Colonic mucosa (tissue), 4 donors: Measurements from ENCODE around the gene IGSF11. TPM values are rescaled to one million over a fixed set of nuclear protein-coding genes. Genes with fewer than 3 reads are reported as not detected.

ENCODE experiments used
- DNase-seq: peaks from one replicate; pipeline ENCODE4 v3.0.0-alpha.2; 2020
- H3K27ac ChIP-seq: fragments of 200-600 bp; one replicate; pipeline ENCODE4 v1.8.0; 2021
- H3K27me3 ChIP-seq: fragments of 200-600 bp; one replicate; pipeline ENCODE4 v1.8.0; 2021
- H3K36me3 ChIP-seq: fragments of 200-600 bp; one replicate; pipeline ENCODE4 v1.8.0; 2021
- H3K4me1 ChIP-seq: fragments of 200-600 bp; one replicate; pipeline ENCODE4 v1.8.0; 2021; ENCODE audit warnings: mild to moderate bottlenecking
- H3K4me3 ChIP-seq: fragments of 200-600 bp; one replicate; pipeline ENCODE4 v1.8.0; 2021
- H3K9ac ChIP-seq, 2 donors: one replicate each; pipeline ENCODE4 v1.7.0; 2013; ENCODE audit warnings: control low read depth in 2 of 2, low read depth in 2 of 2, low read length in 2 of 2
- H3K9me3 ChIP-seq: fragments of 200-600 bp; one replicate; pipeline ENCODE4 v1.8.0; 2021
- CTCF ChIP-seq: fragments of 200-600 bp; IDR thresholded peaks from one replicate; pipeline ENCODE4 v1.8.0; 2022; ENCODE audit warnings: antibody characterized with exemption, mild to moderate bottlenecking
- intact Hi-C: fragments of 100-400 bp; cut with DNase I; formaldehyde crosslinking; loops from one replicate; pipeline ENCODE4 v1.14.1; 2022
- total RNA-seq, 2 donors: library from RNA; stranded (reverse); fragmentation: NEBNext Ultra II Directional in 1 of 2; extraction: Animal tissue kit (Norgen Biotek cat#: 25700) in 1 of 2; gene quantifications; one replicate each; pipeline ENCODE4 v1.2.1, GENCODE V29; 2021
- donor health status: healthy.
- donor health status: DM: no; HTN: no; CAD: no.
- donor health status: DM: no; HTN: no; CAD: no.

IGSF11 gene
- total RNA-seq, 2 donors from 2014 or later = 0.22 to 0.50 TPM

DNA sequence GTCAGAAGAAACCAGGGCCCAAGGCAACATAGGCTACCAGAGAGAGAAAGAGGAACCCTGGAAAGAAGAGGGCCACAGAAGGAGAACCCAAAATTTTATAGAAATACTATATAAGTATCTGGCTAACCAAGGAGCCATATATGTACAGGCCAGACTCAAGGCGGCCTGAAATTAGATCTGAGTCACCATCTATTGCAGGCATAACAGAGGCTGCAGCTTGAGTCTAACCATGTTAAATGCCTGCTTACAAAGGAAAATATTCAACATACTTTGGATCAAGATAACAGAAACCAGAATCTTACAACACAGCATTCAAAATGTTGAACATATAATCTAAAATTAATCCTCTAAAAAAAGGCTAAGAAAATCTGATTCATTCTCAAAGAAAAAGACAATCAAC is 23.1 kb downstream of the IGSF11 start:
- Histone ChIP-seq H3K27me3 (no peaks in the 10 kb centered on the region), H3K4me3 (no peak overlapping the region), H3K27ac (no peak overlapping the region), H3K9ac (no peak overlapping the region), H3K4me1 (no peaks in the 10 kb centered on the region), H3K36me3 (no peaks in the 10 kb centered on the region), H3K9me3 (no peaks in the 10 kb centered on the region)
- intact Hi-C loops = no loop called here
- no peak for TF ChIP-seq CTCF
- DNase-seq = no peak

- TF ChIP-seq CTCF = no peak
- H3K36me3 ChIP-seq = no peaks in the 10 kb centered on the region
- no peak overlapping the region for H3K9ac ChIP-seq
- no peaks in the 10 kb centered on the region for H3K27me3 ChIP-seq
- no peaks in the 10 kb centered on the region for H3K4me1 ChIP-seq
- no peak overlapping the region for H3K4me3 ChIP-seq
- H3K9me3 ChIP-seq = no peaks in the 10 kb centered on the region
- no peak for DNase-seq
- intact Hi-C loops = no loop called here
- H3K27ac ChIP-seq = no peak overlapping the region
Observed at GRCh38 chr3:118997190-118997589, 37.5 kb downstream of the IGSF11 start.

DNA sequence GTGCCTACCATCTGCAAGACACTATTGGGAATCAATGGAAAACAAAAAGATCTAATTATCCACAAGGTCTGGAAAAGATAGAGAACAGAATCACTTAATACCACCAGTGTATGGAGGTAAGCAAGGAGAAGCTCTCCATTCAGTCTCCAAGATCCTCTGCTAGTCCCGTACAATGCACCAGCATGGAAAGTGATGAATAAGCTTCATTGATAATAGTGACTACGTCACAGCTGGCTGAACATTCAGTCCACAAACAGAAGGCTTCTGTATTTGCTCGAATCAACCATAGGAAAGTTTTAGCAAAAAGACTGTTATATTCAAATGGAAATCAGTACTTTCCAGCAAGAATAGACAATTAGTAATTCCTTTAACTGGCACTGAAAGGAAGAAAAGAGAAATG is 42.9 kb downstream of the IGSF11 start:
- Histone ChIP-seq H3K27me3 (no peaks in the 10 kb centered on the region), H3K27ac (no peak overlapping the region), H3K36me3 (no peaks in the 10 kb centered on the region), H3K9me3 (no peaks in the 10 kb centered on the region), H3K4me3 (no peak overlapping the region), H3K4me1 (no peaks in the 10 kb centered on the region), H3K9ac (no peak overlapping the region)
- DNase-seq = no peak
- intact Hi-C loops = no loop called here
- no peak for TF ChIP-seq CTCF

DNA sequence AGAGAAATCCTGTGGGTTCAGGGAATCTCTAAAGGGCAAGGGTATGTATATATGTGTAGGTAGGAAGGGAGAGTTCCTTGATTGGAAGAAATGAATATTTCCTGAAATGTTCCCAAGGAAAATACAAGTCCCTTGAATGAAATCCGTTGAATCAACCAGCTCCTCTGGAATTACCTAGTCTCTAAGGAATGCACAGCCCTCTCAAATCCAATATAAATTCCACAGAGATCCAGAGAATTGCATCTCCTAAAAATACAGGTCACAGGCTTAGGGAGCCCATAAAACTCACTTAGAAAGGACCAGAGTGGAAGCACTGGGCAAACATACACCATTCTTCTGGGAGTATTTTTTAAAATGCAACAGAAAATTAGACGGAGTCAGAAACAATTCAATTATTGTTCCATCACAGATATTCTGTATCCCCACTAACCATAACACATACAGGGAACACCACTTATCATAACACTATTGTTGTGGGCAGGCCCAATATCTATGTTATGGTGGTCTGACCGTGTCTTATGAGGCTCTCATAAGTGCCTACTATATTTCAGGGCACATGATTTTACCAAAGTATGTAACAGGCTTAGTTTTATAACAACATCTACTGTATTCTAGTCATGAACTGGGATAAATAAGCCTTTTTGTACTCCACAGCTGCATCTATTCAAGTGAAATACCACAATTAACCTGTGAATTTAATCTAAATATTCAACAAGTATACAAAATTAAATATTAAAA is 43.7 kb downstream of the IGSF11 start:
- no peaks in the 10 kb centered on the region for H3K4me1 ChIP-seq
- H3K36me3 ChIP-seq = no peaks in the 10 kb centered on the region
- no peaks in the 10 kb centered on the region for H3K27me3 ChIP-seq
- no peaks in the 10 kb centered on the region for H3K9me3 ChIP-seq
- no peak overlapping the region for H3K4me3 ChIP-seq
- H3K27ac ChIP-seq = no peak overlapping the region
- intact Hi-C loops = no loop called here
- no peak overlapping the region for H3K9ac ChIP-seq
- DNase-seq = no peak
- no peak for TF ChIP-seq CTCF

- Histone ChIP-seq H3K36me3 (no peaks in the 10 kb centered on the region), H3K27ac (no peak overlapping the region), H3K4me1 (no peaks in the 10 kb centered on the region), H3K27me3 (no peaks in the 10 kb centered on the region), H3K4me3 (no peak overlapping the region), H3K9me3 (no peaks in the 10 kb centered on the region), H3K9ac (no peak overlapping the region)
- TF ChIP-seq CTCF = no peak
- no peak for DNase-seq
- intact Hi-C loops = no loop called here
Observed at GRCh38 chr3:118988198-118989130, 46.2 kb downstream of the IGSF11 start.
